ENCODE data around the gene IRAK3. TPM values are rescaled to one million over a fixed set of nuclear protein-coding genes. Genes with fewer than 3 reads are reported as not detected.

The IRAK3 gene
- total RNA-seq, result 10 to 100 TPM in 1 of 7 donors, 1 to 10 TPM in 6; 2.1 to 11.4 (median 7.9) TPM
- 1 to 10 TPM; 1.8 to 7.3 TPM for polyA plus RNA-seq
- long read RNA-seq, donor 1, full-length matches to known transcripts, result 3 of 5 reads
- long read RNA-seq, donor 1, partial matches to known transcripts, result 0 of 5 reads
- long read RNA-seq, donor 1, other reads (novel, unspliced or antisense), result 2 of 5 reads
- long read RNA-seq, donor 2, full-length matches to known transcripts, result 1 of 1 reads
- long read RNA-seq, donor 2, partial matches to known transcripts, result 0 of 1 reads
- long read RNA-seq, donor 2, other reads (novel, unspliced or antisense), result 0 of 1 reads
- long read RNA-seq, donor 3, full-length matches to known transcripts, result 3 of 4 reads
- long read RNA-seq, donor 3, partial matches to known transcripts, result 0 of 4 reads
- long read RNA-seq, donor 3, other reads (novel, unspliced or antisense), result 1 of 4 reads

- 17 to 30% (median 28%) methylated on average over 49 to 82 of the region's 82 CpGs for WGBS, 3 donors
- Histone ChIP-seq H3K4me3 (peak within 1 kb of the TSS; percentile 35), H3K9me3 (no peaks in the 10 kb centered on the region), H3K36me3 (no peaks in the 10 kb centered on the region), H3K4me1 (ENCODE audit: insufficient read depth) (no peaks in the 10 kb centered on the region), H3K27ac (peak within 1 kb of the TSS in 1 of 2 donors; percentile 50), H3K27me3 (no peaks in the 10 kb centered on the region)
- DNase-seq, result peak; percentile 49 to 80 (median 63)
- intact Hi-C loops (cut with DNase I), result no loop called here
- peak; percentile 57 for TF ChIP-seq POLR2A (IDR thresholded peaks at IDR 0.05)
- TF ChIP-seq EP300 (IDR thresholded peaks at IDR 0.05), result peak; percentile 82
- TF ChIP-seq CTCF (IDR thresholded peaks at IDR 0.05), result no peak
Measured at GRCh38 chr12:66188584-66189485, at the start of gene IRAK3. Gene IRAK3, plus strand, starts transcription at chr12:66189214. Its CDS starts 86 bp downstream, at chr12:66189300.

GRCh38 chr12:66139328-66139727 is 49.7 kb upstream of the IRAK3 start:
- Histone ChIP-seq H3K36me3 (no peaks in the 10 kb centered on the region), H3K27ac (no peak overlapping the region), H3K4me3 (no peak overlapping the region), H3K27me3 (no peaks in the 10 kb centered on the region), H3K4me1 (ENCODE audit: insufficient read depth) (no peaks in the 10 kb centered on the region), H3K9me3 (no peaks in the 10 kb centered on the region)
- TF ChIP-seq POLR2A (IDR thresholded peaks at IDR 0.05) (no peak), EP300 (IDR thresholded peaks at IDR 0.05) (no peak), CTCF (IDR thresholded peaks at IDR 0.05) (no peak)
- no peak for DNase-seq
- 97 to 100% (median 98%) methylated on average over 2 of the region's 2 CpGs for WGBS, 3 donors
- intact Hi-C loops (cut with DNase I), result no loop called here

GRCh38 chr12:66140731-66141130 is 48.3 kb upstream of the IRAK3 start:
- H3K36me3 ChIP-seq, result no peaks in the 10 kb centered on the region
- no peaks in the 10 kb centered on the region for H3K4me1 ChIP-seq (ENCODE audit: insufficient read depth)
- no peaks in the 10 kb centered on the region for H3K27me3 ChIP-seq
- no peak overlapping the region for H3K27ac ChIP-seq
- TF ChIP-seq EP300 (IDR thresholded peaks at IDR 0.05) (no peak), CTCF (IDR thresholded peaks at IDR 0.05) (no peak), POLR2A (IDR thresholded peaks at IDR 0.05) (no peak)
- no peak for DNase-seq
- intact Hi-C loops (cut with DNase I), result no loop called here
- no peak overlapping the region for H3K4me3 ChIP-seq
- no peaks in the 10 kb centered on the region for H3K9me3 ChIP-seq

GRCh38 chr12:66141299-66141698 is 47.7 kb upstream of the IRAK3 start:
- no peak for DNase-seq
- no peak overlapping the region for H3K4me3 ChIP-seq
- no peak overlapping the region for H3K27ac ChIP-seq
- H3K27me3 ChIP-seq, result no peaks in the 10 kb centered on the region
- no peaks in the 10 kb centered on the region for H3K36me3 ChIP-seq
- H3K9me3 ChIP-seq, result no peaks in the 10 kb centered on the region
- WGBS, 3 donors, result 97 to 99% (median 99%) methylated on average over 2 of the region's 2 CpGs
- no peak for TF ChIP-seq EP300 (IDR thresholded peaks at IDR 0.05)
- no peak for TF ChIP-seq POLR2A (IDR thresholded peaks at IDR 0.05)
- TF ChIP-seq CTCF (IDR thresholded peaks at IDR 0.05), result no peak
- intact Hi-C loops (cut with DNase I), result no loop called here
- no peaks in the 10 kb centered on the region for H3K4me1 ChIP-seq (ENCODE audit: insufficient read depth)

All from ovary (tissue), 10 donors.